Urothelium cell line (cell line): ENCODE results near the gene PTPA.
"Not testable (repeated sequence)": the region's sequence is repeated elsewhere in the genome, so short reads cannot be mapped to it uniquely, and the experiment has no call there.

Experiments used
- DNase-seq: peaks from one replicate; pipeline ENCODE4 v3.0.0; 2011; ENCODE audit warnings: low spot score, mixed read lengths
- FAIRE-seq: peaks from 2 replicates; lab custom pipeline; 2011; peaks lifted over from hg19 to GRCh38; lab: Jason Lieb, UNC

Gene PTPA

GRCh38 chr9:129197045-129197444 is 85.8 kb downstream of the PTPA start:
- not testable (repeated sequence) for DNase-seq

GRCh38 chr9:129197978-129198318 is 86.7 kb downstream of the PTPA start:
- FAIRE-seq, result no peak
- no peak for DNase-seq

More at GRCh38 chr9:129197045-129197444, 85.8 kb downstream of the PTPA start:
- FAIRE-seq, result not testable (repeated sequence)
